ENCODE data around the gene EIF4B. TPM values are rescaled to one million over a fixed set of nuclear protein-coding genes. Genes with fewer than 3 reads are reported as not detected.

Gene EIF4B
- total and polyA plus RNA-seq, 2 of the 13 experiments (the other 11 are each of a cell fraction or from before 2014, with no cell fraction given), result 416 to 548 TPM

GRCh38 chr12:52993558-52993869 lies 12.7 kb upstream of the EIF4B start:
- DNase-seq (ENCODE audit: low spot score) (no peak), FAIRE-seq (no peak), ATAC-seq (peak; percentile 66)
- no peaks in the 10 kb centered on the region for H3K27me3 ChIP-seq (ENCODE audit: control insufficient read depth in 1 of 2, insufficient read depth in 2 of 2, low read length in 2 of 2)
- CTCF ChIA-PET (ENCODE audit: low intra/inter-chr PET ratio, low total read pairs), result interaction anchor here (1.5 kb wide), 1 partner anchor 13 kb away, joined by 6 read pairs; no protein-coding TSS in a partner anchor
- peak overlapping the region; percentile 91 for H3K9ac ChIP-seq (ENCODE audit: insufficient read depth, low read depth, low read length)
- H3K4me1 ChIP-seq (ENCODE audit: insufficient read depth, low read length), result peaks cover 56% of the 10 kb centered on the region
- no peaks in the 10 kb centered on the region for H4K20me1 ChIP-seq (ENCODE audit: insufficient read depth, low read length)
- TF ChIP-seq, protein P1, sequence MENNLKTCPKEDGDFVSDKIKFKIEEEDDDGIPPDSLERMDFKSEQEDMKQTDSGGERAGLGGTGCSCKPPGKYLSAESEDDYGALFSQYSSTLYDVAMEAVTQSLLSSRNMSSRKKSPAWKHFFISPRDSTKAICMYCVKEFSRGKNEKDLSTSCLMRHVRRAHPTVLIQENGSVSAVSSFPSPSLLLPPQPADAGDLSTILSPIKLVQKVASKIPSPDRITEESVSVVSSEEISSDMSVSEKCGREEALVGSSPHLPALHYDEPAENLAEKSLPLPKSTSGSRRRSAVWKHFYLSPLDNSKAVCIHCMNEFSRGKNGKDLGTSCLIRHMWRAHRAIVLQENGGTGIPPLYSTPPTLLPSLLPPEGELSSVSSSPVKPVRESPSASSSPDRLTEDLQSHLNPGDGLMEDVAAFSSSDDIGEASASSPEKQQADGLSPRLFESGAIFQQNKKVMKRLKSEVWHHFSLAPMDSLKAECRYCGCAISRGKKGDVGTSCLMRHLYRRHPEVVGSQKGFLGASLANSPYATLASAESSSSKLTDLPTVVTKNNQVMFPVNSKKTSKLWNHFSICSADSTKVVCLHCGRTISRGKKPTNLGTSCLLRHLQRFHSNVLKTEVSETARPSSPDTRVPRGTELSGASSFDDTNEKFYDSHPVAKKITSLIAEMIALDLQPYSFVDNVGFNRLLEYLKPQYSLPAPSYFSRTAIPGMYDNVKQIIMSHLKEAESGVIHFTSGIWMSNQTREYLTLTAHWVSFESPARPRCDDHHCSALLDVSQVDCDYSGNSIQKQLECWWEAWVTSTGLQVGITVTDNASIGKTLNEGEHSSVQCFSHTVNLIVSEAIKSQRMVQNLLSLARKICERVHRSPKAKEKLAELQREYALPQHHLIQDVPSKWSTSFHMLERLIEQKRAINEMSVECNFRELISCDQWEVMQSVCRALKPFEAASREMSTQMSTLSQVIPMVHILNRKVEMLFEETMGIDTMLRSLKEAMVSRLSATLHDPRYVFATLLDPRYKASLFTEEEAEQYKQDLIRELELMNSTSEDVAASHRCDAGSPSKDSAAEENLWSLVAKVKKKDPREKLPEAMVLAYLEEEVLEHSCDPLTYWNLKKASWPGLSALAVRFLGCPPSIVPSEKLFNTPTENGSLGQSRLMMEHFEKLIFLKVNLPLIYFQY (CRISPR knock-in tag; IDR thresholded peaks at IDR 0.05; ENCODE audit: borderline replicate concordance), result no peak
- 0 out of 2 replicates have a peak, but pooled peaks have one; percentile 1 for TF ChIP-seq TBX2 (CRISPR knock-in tag; IDR thresholded peaks at IDR 0.05; ENCODE audit: borderline replicate concordance)
- TF ChIP-seq, protein P2, sequence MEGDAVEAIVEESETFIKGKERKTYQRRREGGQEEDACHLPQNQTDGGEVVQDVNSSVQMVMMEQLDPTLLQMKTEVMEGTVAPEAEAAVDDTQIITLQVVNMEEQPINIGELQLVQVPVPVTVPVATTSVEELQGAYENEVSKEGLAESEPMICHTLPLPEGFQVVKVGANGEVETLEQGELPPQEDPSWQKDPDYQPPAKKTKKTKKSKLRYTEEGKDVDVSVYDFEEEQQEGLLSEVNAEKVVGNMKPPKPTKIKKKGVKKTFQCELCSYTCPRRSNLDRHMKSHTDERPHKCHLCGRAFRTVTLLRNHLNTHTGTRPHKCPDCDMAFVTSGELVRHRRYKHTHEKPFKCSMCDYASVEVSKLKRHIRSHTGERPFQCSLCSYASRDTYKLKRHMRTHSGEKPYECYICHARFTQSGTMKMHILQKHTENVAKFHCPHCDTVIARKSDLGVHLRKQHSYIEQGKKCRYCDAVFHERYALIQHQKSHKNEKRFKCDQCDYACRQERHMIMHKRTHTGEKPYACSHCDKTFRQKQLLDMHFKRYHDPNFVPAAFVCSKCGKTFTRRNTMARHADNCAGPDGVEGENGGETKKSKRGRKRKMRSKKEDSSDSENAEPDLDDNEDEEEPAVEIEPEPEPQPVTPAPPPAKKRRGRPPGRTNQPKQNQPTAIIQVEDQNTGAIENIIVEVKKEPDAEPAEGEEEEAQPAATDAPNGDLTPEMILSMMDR (CRISPR knock-in tag; IDR thresholded peaks at IDR 0.05), result peak; percentile 24; the same call in 1 of the 2 replicates
- TF ChIP-seq ZNF451 (CRISPR knock-in tag; IDR thresholded peaks at IDR 0.05), result no peak
- no peak for TF ChIP-seq RFX5 (IDR thresholded peaks at IDR 0.05; ENCODE audit: low read depth, low read length)
- 0 out of 4 replicates have a peak, but pooled peaks of 1 of the 2 experiments have one; percentile 11 for TF ChIP-seq POLR2A (IDR thresholded peaks at IDR 0.05; ENCODE audit: insufficient read depth in 1 of 2, low read depth in 2 of 2, low read length in 2 of 2)
- TF ChIP-seq BRCA1 (CRISPR knock-in tag; IDR thresholded peaks at IDR 0.05), result no peak
- no peak for TF ChIP-seq ZNF550 (CRISPR knock-in tag; IDR thresholded peaks at IDR 0.05; ENCODE audit: borderline replicate concordance)
- no peak for TF ChIP-seq KMT2B (CRISPR knock-in tag; IDR thresholded peaks at IDR 0.05)
- no peak for TF ChIP-seq LCORL (IDR thresholded peaks at IDR 0.05)
- 0 out of 2 replicates have a peak, but pooled peaks have one; percentile 3 for TF ChIP-seq LCORL (CRISPR knock-in tag; IDR thresholded peaks at IDR 0.05)
- peak; percentile 62; the same call in 1 of the 2 replicates for TF ChIP-seq JUNB (CRISPR knock-in tag; IDR thresholded peaks at IDR 0.05; ENCODE audit: borderline replicate concordance)
- peak overlapping the region; percentile 13 to 55 (median 18); a peak in 4 of 6 replicates for H3K4me3 ChIP-seq (replicated peaks in 1 of 3; ENCODE audit: insufficient read depth in 1 of 3, low read depth in 2 of 3, low read length in 3 of 3)
- intact Hi-C loops (cut with micrococcal nuclease; ENCODE audit: unreplicated experiment) (loop anchor here (1.0 kb wide), 1 partner anchor 14 kb away; no protein-coding TSS in a partner anchor), in situ Hi-C loops (cut with HindIII; ENCODE audit: extremely low pct_ligation_motif_present, low pct_unique_long_range_greater_than_20kb) (loop anchor here (25.0 kb wide), 3 partner anchors 306 to 856 kb away; partner anchors contain the start of genes KRT1 and KRT84)
- no peak overlapping the region for H2AFZ ChIP-seq (ENCODE audit: low read length)
- peak overlapping the region; percentile 99 for H3K27ac ChIP-seq (ENCODE audit: extremely low read length, insufficient read depth, low read length)
- H3K79me2 ChIP-seq (ENCODE audit: insufficient read depth, low read length), result no peaks in the 10 kb centered on the region
- H3K9me3 ChIP-seq (ENCODE audit: low read length), result no peaks in the 10 kb centered on the region
- H3K4me2 ChIP-seq (ENCODE audit: low read depth, low read length), result peak overlapping the region; percentile 88
- POLR2A ChIA-PET, result interaction anchor here (0.9 to 8.0 kb wide), 20 partner anchors 9 to 846 kb away, joined by 3 to 159 read pairs (median 10); partner anchors contain the start of genes EIF4B, KRT18 and KRT8
- no peaks in the 10 kb centered on the region for H3K36me3 ChIP-seq (replicated peaks in 1 of 2; ENCODE audit: control insufficient read depth in 1 of 2, insufficient read depth in 2 of 2, low read length in 2 of 2)
- BruUV-seq (replicated peaks), result TSS peak; percentile 98
